IPS-NIHi7 (cell line): ENCODE data around the gene PRELID1.
A peak's percentile ranks its signal among the peaks of the same experiment; 100 is the strongest.
"Not testable (repeated sequence)": the region's sequence is repeated elsewhere in the genome, so short reads cannot be mapped to it uniquely, and the experiment has no call there.

Source experiments
- DNase-seq: peaks from one replicate; pipeline ENCODE4 v3.0.0; 2012; ENCODE audit warnings: mixed read lengths; ENCODE audit errors: extremely low spot score

PRELID1 gene

GRCh38 chr5:177303121-177303924, at the start of gene PRELID1, which contains the start of gene RAB24:
Gene PRELID1 (plus strand): TSS chr5:177303799. CDS start chr5:177303986, 187 bp downstream.
Gene RAB24 (minus strand): TSS chr5:177303719. CDS start chr5:177303288, 431 bp downstream.
- peak; percentile 94 for DNase-seq

- no peak for DNase-seq
Observed at GRCh38 chr5:177256296-177256695, 47.3 kb upstream of the PRELID1 start.

DNA sequence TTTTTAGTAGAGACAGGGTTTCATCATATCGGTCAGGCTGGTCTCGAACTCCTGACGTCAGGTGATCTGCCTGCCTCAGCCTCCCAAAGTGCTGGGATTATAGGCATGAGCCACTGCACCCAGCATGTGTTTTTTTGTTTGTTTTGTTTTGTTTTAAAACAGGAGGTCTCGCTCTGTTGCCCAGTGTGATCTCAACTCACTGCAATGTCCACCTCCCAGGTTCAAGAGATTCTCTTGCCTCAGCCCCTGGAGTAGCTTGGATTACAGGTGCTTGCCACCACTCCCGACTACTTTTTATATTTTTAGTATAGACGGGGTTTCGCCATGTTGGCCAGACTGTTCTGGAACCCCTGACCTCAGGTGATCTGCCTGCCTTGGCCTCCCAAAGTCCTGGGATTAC, 44.9 kb upstream of the PRELID1 start:
- DNase-seq, result not testable (repeated sequence)

GRCh38 chr5:177260961-177261360, 42.6 kb upstream of the PRELID1 start:
- DNase-seq, result no peak

- no peak for DNase-seq
Observed at GRCh38 chr5:177261510-177261909, 42.1 kb upstream of the PRELID1 start.

- DNase-seq, result no peak
Observed at GRCh38 chr5:177264178-177264577, 39.4 kb upstream of the PRELID1 start.

DNA sequence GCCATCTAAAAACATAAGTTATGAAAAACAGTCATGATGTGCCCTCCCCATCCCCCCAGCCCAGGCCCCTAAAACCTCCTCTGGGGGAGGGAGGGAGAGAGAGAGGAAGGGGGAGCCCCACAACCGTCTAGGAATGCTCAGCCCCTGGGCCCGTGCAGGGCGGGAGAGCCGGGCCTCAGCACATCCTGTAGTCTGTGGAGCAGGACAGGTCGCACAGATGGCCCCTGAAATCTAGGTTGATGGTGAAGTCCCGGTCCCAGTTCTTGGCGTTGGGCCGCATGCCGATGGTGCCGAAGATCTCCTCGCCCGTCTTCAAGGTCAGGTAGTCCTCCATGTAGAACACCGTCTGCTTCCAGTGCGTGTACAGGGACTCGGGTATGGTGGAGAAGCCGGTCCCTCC, 38.2 kb upstream of the PRELID1 start:
- DNase-seq, result no peak

GRCh38 chr5:177269232-177269895, 34.2 kb upstream of the PRELID1 start:
- DNase-seq, result no peak

DNA sequence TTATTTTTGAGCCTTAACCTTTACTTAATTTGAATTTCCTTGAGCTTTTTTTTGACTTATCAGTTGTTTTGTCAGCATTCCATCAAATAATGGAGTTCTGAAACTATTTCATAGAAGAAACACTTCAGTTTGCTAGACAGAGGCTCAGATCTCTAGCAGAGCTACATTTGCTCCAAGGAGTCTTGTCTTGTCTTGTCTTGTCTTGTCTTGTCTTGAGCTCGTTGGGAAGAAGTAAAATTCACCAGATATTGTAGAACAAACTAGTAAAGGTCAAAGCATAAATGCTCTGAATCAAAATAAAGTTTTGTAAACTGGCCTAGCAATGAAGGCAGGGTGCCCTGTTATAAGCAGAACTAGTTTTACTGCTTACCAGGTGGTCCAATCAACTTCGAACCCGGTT, 33.6 kb upstream of the PRELID1 start:
- DNase-seq, result no peak

- no peak for DNase-seq
Observed at GRCh38 chr5:177270653-177271052, 32.9 kb upstream of the PRELID1 start.

- no peak for DNase-seq
Observed at GRCh38 chr5:177271113-177271512, 32.5 kb upstream of the PRELID1 start.

- DNase-seq, result no peak
Observed at GRCh38 chr5:177275883-177276282, 27.7 kb upstream of the PRELID1 start.

DNA sequence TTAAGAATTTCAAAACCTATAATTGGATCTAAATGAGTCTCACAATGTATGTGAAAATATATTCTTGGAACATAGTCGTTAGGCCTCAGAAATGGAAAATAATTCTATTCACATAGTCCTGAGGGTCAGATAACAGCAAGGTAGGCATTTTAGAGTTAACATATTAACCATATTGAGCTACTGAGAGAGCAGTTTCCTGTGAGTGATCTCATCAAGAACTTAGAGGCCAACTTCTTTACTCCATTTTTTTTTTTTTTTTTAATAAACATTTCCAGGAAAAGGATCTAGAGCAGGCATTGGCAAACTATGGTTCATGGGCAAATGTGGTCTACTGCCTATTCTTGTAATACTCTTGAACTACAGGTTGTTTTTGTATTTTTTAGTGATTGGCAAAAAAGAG, 26.7 kb upstream of the PRELID1 start:
- DNase-seq, result no peak

DNA sequence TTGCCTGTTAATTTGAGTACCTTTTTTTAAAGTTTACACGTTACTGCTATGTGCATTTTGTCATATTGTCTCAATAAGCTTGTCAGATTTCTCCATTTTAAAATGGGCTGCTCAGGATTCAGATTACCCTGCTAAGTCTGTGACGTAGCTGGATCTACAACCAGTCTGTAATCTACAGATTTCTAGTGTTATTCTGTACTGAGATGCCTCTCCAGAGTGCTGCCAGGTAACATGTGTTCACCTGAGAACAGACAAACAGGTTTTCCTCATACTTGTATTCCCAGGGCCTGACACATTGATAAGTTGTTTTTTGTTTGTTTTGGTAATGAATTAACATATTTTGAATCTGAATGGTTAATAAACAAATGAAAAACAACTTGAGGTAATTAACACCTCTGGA, 15.4 kb upstream of the PRELID1 start:
- no peak for DNase-seq

GRCh38 chr5:177290816-177291596, 12.6 kb upstream of the PRELID1 start:
- no peak for DNase-seq

DNA sequence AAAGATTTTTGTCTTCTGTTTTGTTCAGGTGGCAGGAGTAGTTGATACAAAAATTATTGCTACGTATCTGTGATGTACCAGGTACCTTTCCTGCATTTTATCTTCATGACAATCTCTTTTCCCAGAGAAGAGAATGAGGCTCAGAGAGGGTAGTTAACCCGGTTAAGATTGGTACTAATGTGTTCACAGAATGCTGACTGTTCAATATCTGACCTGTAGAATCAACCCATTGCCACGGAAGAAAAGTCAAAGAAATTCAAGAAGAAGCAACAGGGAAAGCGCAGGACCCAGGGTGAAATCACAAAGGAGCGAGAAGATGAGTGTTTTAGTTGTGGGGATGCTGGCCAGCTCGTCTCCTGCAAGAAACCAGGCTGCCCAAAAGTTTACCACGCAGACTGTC, 11.9 kb upstream of the PRELID1 start:
- no peak for DNase-seq

GRCh38 chr5:177293819-177294581, 9.6 kb upstream of the PRELID1 start:
- DNase-seq, result no peak

GRCh38 chr5:177294632-177295031, 9.0 kb upstream of the PRELID1 start:
- no peak for DNase-seq

- DNase-seq, result no peak
Observed at GRCh38 chr5:177295924-177296323, 7.7 kb upstream of the PRELID1 start.

- no peak for DNase-seq
Observed at GRCh38 chr5:177296581-177296980, 7.0 kb upstream of the PRELID1 start.

DNA sequence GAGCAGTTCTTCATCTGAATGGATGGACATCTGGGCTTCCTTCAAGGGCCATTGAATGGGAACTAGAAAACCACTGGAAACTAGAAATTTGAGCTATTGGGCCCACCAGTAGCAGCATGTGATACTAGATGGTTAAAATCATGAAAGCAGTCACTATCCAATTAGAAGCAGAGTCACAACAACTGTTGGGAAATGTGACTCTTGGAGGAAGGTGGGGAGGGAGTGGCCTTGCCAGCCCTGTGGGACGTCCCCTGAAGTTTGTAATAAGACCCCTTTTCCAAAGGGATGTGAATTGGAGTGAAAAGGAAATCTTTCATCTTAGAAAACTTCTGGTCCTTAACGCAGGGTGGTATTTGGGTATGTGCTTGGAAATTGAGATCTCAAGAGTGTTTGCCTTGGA, 5.7 kb upstream of the PRELID1 start:
- no peak for DNase-seq

DNA sequence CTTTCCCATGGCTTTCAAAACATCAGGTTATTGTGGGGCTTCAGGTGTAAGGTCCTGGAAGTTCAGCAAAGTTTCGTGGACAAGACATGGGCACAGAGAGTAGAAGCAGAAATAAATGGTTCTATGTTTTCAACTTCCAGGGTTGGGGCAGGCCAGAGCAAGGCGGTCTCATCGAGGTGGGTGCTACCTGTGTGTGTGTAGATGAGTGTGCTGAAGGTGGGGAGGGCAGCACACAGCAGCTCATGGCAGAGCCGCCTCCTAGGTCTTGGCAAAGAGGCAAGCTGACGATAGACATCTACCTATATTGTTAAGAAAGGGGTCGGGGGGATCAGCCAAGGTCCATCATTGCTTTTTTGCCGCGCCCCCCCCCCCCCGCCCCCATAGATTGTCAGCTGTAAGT, 3.9 kb upstream of the PRELID1 start:
- no peak for DNase-seq
